GM12878 (cell line): ENCODE results near the gene LASP1NB.

Source experiments
- ATAC-seq: fragments of 200-7000 bp; cut with Tn5 transposase; 3 replicates; pipeline ENCODE4 v1.9.1; 2020; ENCODE audit warnings: mild to moderate bottlenecking, moderate library complexity
- BruUV-seq: library from RNA; stranded (reverse); fragments of 400-500 nt; replicated peaks from 2 replicates; lab custom pipeline; 2021; lab: Mats Ljungman, UMichigan
- CTCF ChIA-PET: fragments of 300-600 bp; sonication (Branson Sonifier 250); formaldehyde crosslinking; extraction: SDS; loops from one replicate; lab custom pipeline; 2021; ENCODE audit warnings: inconsistent platforms; lab: Yijun Ruan, JAX
- POLR2A ChIA-PET: fragments of 350-600 bp; formaldehyde crosslinking; extraction: SDS; loops from one replicate; lab custom pipeline; 2021; ENCODE audit warnings: inconsistent platforms; lab: Charles Lee
- RAD21 ChIA-PET: fragments of 300-600 bp; sonication (Branson Sonifier 250); formaldehyde crosslinking; loops from one replicate; lab custom pipeline; 2023; ENCODE audit warnings: antibody characterized with exemption; ENCODE audit not compliant: unreplicated experiment; lab: Charles Lee
- SMC1A ChIA-PET: fragments of 300-600 bp; sonication (Branson Sonifier 250); formaldehyde crosslinking; loops from one replicate; lab custom pipeline; 2023; ENCODE audit not compliant: unreplicated experiment, uncharacterized antibody; lab: Charles Lee
- DNase-seq: peaks from one replicate; pipeline ENCODE4 v3.0.0-alpha.2; 2011; ENCODE audit warnings: low read depth, low spot score
- FAIRE-seq: peaks from 3 replicates; lab custom pipeline; 2011; peaks lifted over from hg19 to GRCh38; lab: Jason Lieb, UNC
- H2AFZ ChIP-seq: 2 replicates; pipeline ENCODE4 v1.6.0; 2011; ENCODE audit warnings: low read depth, low read length, control low read depth; ENCODE audit not compliant: control insufficient read depth
- H3K27ac ChIP-seq: 2 replicates; pipeline ENCODE4 v1.5.1; 2011; ENCODE audit warnings: control low read depth; ENCODE audit not compliant: control insufficient read depth, insufficient read depth
- H3K27me3 ChIP-seq, 2 experiments: replicated peaks in 1 of 2; 2 replicates each; pipeline versions ENCODE4 v1.6.0 to v1.6.1; 2011; ENCODE audit warnings: low read length in 1 of 2; ENCODE audit not compliant: control insufficient read depth in 2 of 2, insufficient read depth in 2 of 2
- H3K36me3 ChIP-seq, 2 experiments: 2 replicates each; pipeline ENCODE4 v1.5.1; 2011; ENCODE audit warnings: low read length in 1 of 2; ENCODE audit not compliant: control insufficient read depth in 2 of 2, insufficient read depth in 2 of 2
- H3K4me1 ChIP-seq: 2 replicates; pipeline ENCODE4 v1.6.1; 2011; ENCODE audit warnings: mild to moderate bottlenecking, low read length, moderate library complexity, mixed read lengths; ENCODE audit not compliant: control insufficient read depth, insufficient read depth
- H3K4me2 ChIP-seq: 2 replicates; pipeline ENCODE4 v1.6.0; 2011; ENCODE audit warnings: control low read depth; ENCODE audit not compliant: control insufficient read depth, insufficient read depth
- H3K4me3 ChIP-seq: fragments of 200-600 bp; sonication (generic); 2 replicates; pipeline ENCODE4 v1.5.1; 2016
- H3K79me2 ChIP-seq: 2 replicates; pipeline ENCODE4 v1.6.0; 2011; ENCODE audit warnings: low read length; ENCODE audit not compliant: control insufficient read depth, insufficient read depth
- H3K9ac ChIP-seq: 2 replicates; pipeline ENCODE4 v1.8.0; 2011; ENCODE audit warnings: low read length, control low read depth, mixed read lengths; ENCODE audit not compliant: control insufficient read depth, insufficient read depth
- H3K9me3 ChIP-seq: replicated peaks from 3 replicates; pipeline ENCODE4 v1.5.1; 2011; ENCODE audit warnings: mild to moderate bottlenecking, low read length; ENCODE audit not compliant: control insufficient read depth, insufficient read depth
- H4K20me1 ChIP-seq: 2 replicates; pipeline ENCODE4 v1.6.0; 2011; ENCODE audit not compliant: control insufficient read depth, insufficient read depth
- ATF3 ChIP-seq: IDR thresholded peaks from 2 replicates; pipeline ENCODE4 v1.6.1; 2011; ENCODE audit warnings: low read depth, mild to moderate bottlenecking, low read length, moderate library complexity, borderline replicate concordance; ENCODE audit errors: extremely low read depth
- HDAC6 ChIP-seq: fragments of 200-600 bp; sonication (generic); IDR thresholded peaks from one replicate; pipeline ENCODE4 v1.8.0; 2017; ENCODE audit warnings: antibody characterized with exemption; ENCODE audit not compliant: unreplicated experiment
- MTA3 ChIP-seq: IDR thresholded peaks from 2 replicates; pipeline ENCODE4 v1.6.1; 2012; ENCODE audit warnings: low read length, inconsistent platforms, borderline replicate concordance
- RELB ChIP-seq: fragments of 450-650 bp; IDR thresholded peaks from 2 replicates; pipeline ENCODE4 v1.6.1; 2017; ENCODE audit warnings: low read depth, mild to moderate bottlenecking, moderate library complexity
- RUNX3 ChIP-seq: IDR thresholded peaks from 2 replicates; pipeline ENCODE4 v1.6.1; 2012; ENCODE audit warnings: low read length, inconsistent platforms
- TBL1XR1 ChIP-seq: IDR thresholded peaks from 2 replicates; pipeline ENCODE4 v1.6.1; 2012; ENCODE audit warnings: low read depth, low read length, improper control_type of control experiment
- ZNF592 ChIP-seq: fragments of 450-650 bp; IDR thresholded peaks from 2 replicates; pipeline ENCODE4 v1.6.1; 2017; ENCODE audit warnings: mild to moderate bottlenecking, moderate library complexity
- WGBS: methylation state at CpG from one replicate; pipeline ENCODE4 v1.1.6; 2016; ENCODE audit warnings: low lambda C conversion rate; ENCODE audit not compliant: insufficient replicate concordance, insufficient coverage; ENCODE audit errors: missing lambda C conversion rate; 5-methylcytosine and 5-hydroxymethylcytosine counted together
- in situ Hi-C: fragments of 300-500 bp; cut with MboI; formaldehyde crosslinking; loops from 9 replicates; pipeline ENCODE4 v1.14.3; 2018; ENCODE audit warnings: mixed read lengths
- intact Hi-C: fragments of 100-400 bp; cut with micrococcal nuclease; formaldehyde crosslinking; loops from one replicate; pipeline ENCODE4 v1.14.2; 2022; ENCODE audit not compliant: unreplicated experiment

LASP1NB gene

GRCh38 chr17:38960402-38960801, 35.0 kb downstream of the LASP1NB start:
- RAD21 ChIA-PET, result interaction anchor here (0.9 kb wide), 1 partner anchor 42 kb away, joined by 3 read pairs; no protein-coding TSS in a partner anchor
- no peak for DNase-seq
- no peaks in the 10 kb centered on the region for H3K4me1 ChIP-seq
- no peak overlapping the region for H3K4me2 ChIP-seq
- H3K4me3 ChIP-seq, result no peak overlapping the region
- SMC1A ChIA-PET, result interaction anchor here (0.6 to 1.4 kb wide), 3 partner anchors 12 to 48 kb away, joined by 3 to 9 read pairs (median 3); no protein-coding TSS in a partner anchor
- intact Hi-C loops (no loop called here), in situ Hi-C loops (no loop called here)
- 19% methylated on average over 2 of the region's 5 CpGs for WGBS
- no peaks in the 10 kb centered on the region for H3K9me3 ChIP-seq
- H2AFZ ChIP-seq, result no peak overlapping the region
- POLR2A ChIA-PET, result interaction anchor here (0.6 to 0.7 kb wide), 3 partner anchors 132 to 593 kb away, joined by 4 read pairs; partner anchors contain the start of gene CWC25
- CTCF ChIA-PET, result interaction anchor here (0.7 to 1.0 kb wide), 2 partner anchors 23 to 61 kb away, joined by 3 read pairs; no protein-coding TSS in a partner anchor
- H3K27ac ChIP-seq, result no peak overlapping the region
- no peaks in the 10 kb centered on the region for H3K27me3 ChIP-seq
- H4K20me1 ChIP-seq, result no peaks in the 10 kb centered on the region
- H3K36me3 ChIP-seq, result no peaks in the 10 kb centered on the region
- TF ChIP-seq RUNX3, result no peak
- no peak for TF ChIP-seq RELB
- no peak for TF ChIP-seq ATF3
- TF ChIP-seq HDAC6, result no peak
- TF ChIP-seq ZNF592, result no peak
- TF ChIP-seq MTA3, result no peak
- TF ChIP-seq TBL1XR1, result no peak
- TF ChIP-seq, all 136 proteins: peak for 0
- H3K79me2 ChIP-seq, result no peaks in the 10 kb centered on the region
- H3K9ac ChIP-seq, result no peak overlapping the region
- no peak for FAIRE-seq
- ATAC-seq, result no peak
- BruUV-seq, result no TSS peak
